PC-3 (cell line): Measurements from ENCODE around the gene MYO7A.

Experiments used
- EZH2phosphoT487 ChIP-seq: fragments of 300-600 bp; sonication (generic); IDR thresholded peaks from 2 replicates; pipeline ENCODE4 v1.6.1; 2018; ENCODE audit warnings: mild to moderate bottlenecking, antibody characterized with exemption, low read length, borderline replicate concordance
- TF ChIP-seq, protein P1 (sequence below): fragments of 300-600 bp; sonication (generic); conservative IDR thresholded peaks from 2 replicates; pipeline ENCODE4 v1.5.1; 2017; ENCODE audit warnings: antibody characterized with exemption, low read depth, mild to moderate bottlenecking, low read length

DNA sequence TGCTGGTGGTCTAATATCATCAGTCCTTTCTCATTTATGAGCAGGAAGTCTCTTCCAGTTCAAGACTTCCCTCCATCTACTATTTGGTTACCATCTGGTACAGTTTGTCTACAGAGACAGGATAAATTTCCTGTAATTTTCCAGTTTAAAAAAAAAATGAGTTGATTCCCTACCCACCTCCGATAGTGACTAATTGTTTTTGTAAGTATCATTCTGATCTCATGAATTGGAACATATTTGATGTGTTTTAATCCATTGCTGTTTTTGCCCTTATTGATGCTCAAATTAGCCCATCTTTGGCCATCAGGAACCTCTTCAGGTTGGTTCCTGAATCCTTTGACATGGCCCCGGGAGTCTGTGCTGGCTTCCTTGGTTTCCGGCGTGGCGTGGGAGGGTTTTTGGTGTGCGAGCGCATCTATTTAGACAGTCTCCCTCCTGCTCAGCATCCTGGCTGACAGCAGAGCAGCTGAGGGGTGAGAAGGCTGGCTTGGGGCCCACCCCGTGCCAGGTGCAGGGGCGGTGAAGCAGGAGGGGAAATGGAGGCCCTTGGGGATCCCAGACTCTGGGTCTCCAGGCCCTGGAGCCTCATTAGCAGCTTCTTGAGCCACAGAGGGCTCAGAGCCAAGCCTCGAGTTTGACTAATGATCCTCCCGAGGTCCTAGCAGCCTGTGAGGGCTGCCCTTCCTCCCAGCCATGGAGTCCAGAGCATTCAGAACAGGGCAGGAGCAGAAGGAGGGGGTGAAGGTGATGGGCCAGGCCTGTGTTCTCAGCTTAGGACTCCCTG is 18.6 kb upstream of the MYO7A start:
- TF ChIP-seq, protein P1, sequence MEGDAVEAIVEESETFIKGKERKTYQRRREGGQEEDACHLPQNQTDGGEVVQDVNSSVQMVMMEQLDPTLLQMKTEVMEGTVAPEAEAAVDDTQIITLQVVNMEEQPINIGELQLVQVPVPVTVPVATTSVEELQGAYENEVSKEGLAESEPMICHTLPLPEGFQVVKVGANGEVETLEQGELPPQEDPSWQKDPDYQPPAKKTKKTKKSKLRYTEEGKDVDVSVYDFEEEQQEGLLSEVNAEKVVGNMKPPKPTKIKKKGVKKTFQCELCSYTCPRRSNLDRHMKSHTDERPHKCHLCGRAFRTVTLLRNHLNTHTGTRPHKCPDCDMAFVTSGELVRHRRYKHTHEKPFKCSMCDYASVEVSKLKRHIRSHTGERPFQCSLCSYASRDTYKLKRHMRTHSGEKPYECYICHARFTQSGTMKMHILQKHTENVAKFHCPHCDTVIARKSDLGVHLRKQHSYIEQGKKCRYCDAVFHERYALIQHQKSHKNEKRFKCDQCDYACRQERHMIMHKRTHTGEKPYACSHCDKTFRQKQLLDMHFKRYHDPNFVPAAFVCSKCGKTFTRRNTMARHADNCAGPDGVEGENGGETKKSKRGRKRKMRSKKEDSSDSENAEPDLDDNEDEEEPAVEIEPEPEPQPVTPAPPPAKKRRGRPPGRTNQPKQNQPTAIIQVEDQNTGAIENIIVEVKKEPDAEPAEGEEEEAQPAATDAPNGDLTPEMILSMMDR: no peak
- TF ChIP-seq EZH2phosphoT487: no peak
